ENCODE data around the gene TMEM54. TPM values are rescaled to one million over a fixed set of nuclear protein-coding genes. Genes with fewer than 3 reads are reported as not detected.

The TMEM54 gene
- total and polyA plus RNA-seq, 9 of the 15 experiments (the other 6 are each of a cell fraction or from before 2014, with no cell fraction given): 1.00 to 16.2 (median 8.2) TPM

DNA sequence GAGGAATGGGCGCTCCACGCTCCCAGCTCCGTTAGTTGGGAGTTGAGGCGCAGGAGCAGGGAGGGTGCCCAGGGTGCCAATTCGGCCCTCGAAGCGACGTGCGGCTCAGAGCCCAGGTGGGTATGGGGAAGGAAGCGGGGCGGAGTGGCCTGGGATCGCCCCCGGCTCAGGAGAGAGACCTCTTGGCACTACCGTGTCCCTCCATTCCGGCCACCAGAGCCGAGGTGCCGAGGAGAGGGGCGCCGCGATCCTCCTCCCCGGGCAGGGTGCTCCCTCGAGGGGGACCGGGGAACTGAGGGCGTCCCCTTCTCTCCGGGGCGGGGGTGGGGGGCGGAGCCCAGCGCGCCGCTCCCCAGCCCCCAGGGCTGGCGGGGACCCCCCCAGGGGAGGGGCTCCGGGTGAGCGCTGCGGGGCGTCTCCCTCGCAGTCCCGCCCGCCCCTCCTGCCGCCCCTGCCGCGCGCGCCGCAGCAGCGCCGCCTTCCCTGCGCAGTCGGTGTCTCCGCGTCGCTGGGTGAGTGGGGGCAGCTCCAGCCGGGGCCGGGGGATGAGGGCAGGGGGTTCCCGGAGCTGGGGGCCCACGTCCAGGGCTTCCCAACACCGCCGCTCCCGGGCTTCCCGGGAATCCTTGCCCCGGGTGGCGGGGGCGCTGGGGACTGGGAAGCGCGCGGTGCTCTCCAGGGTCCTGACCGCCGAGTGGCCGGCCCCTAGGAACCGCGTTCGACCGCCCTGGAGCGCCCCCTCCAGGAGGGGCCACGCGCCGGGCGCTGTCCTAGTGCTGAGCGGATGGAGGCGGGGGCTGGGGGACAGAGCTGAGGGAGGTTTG is 15.0 kb downstream of the TMEM54 start, which contains the start of gene HPCA (continued):
- TF ChIP-seq, protein P1, sequence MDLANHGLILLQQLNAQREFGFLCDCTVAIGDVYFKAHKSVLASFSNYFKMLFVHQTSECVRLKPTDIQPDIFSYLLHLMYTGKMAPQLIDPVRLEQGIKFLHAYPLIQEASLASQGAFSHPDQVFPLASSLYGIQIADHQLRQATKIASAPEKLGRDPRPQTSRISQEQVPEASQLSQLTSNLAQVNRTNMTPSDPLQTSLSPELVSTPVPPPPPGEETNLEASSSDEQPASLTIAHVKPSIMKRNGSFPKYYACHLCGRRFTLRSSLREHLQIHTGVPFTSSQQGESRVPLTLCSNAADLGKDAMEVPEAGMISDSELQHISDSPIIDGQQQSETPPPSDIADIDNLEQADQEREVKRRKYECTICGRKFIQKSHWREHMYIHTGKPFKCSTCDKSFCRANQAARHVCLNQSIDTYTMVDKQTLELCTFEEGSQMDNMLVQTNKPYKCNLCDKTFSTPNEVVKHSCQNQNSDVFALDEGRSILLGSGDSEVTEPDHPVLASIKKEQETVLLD (IDR thresholded peaks at IDR 0.05): no peak
- TF ChIP-seq HDGF (IDR thresholded peaks at IDR 0.05): no peak
- TF ChIP-seq ARNT (IDR thresholded peaks at IDR 0.05): no peak
- TF ChIP-seq ZNF717 (CRISPR knock-in tag; IDR thresholded peaks at IDR 0.05): no peak
- peak; percentile 100 for TF ChIP-seq EHMT2 (IDR thresholded peaks at IDR 0.05)
- TF ChIP-seq, protein P2, sequence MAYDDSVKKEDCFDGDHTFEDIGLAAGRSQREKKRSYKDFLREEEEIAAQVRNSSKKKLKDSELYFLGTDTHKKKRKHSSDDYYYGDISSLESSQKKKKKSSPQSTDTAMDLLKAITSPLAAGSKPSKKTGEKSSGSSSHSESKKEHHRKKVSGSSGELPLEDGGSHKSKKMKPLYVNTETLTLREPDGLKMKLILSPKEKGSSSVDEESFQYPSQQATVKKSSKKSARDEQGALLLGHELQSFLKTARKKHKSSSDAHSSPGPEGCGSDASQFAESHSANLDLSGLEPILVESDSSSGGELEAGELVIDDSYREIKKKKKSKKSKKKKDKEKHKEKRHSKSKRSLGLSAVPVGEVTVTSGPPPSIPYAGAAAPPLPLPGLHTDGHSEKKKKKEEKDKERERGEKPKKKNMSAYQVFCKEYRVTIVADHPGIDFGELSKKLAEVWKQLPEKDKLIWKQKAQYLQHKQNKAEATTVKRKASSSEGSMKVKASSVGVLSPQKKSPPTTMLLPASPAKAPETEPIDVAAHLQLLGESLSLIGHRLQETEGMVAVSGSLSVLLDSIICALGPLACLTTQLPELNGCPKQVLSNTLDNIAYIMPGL (CRISPR knock-in tag; IDR thresholded peaks at IDR 0.05): peak; percentile 100
- TF ChIP-seq, protein P3, sequence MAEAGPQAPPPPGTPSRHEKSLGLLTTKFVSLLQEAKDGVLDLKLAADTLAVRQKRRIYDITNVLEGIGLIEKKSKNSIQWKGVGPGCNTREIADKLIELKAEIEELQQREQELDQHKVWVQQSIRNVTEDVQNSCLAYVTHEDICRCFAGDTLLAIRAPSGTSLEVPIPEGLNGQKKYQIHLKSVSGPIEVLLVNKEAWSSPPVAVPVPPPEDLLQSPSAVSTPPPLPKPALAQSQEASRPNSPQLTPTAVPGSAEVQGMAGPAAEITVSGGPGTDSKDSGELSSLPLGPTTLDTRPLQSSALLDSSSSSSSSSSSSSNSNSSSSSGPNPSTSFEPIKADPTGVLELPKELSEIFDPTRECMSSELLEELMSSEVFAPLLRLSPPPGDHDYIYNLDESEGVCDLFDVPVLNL (CRISPR knock-in tag; IDR thresholded peaks at IDR 0.05; ENCODE audit: low read depth): peak; percentile 94
- TF ChIP-seq FOXK2 (conservative IDR thresholded peaks at IDR 0.05 in 1 of 2, IDR thresholded peaks at IDR 0.05 in 1 of 2; ENCODE audit: low read depth in 2 of 2): no peak
- no peak for TF ChIP-seq NFIX (CRISPR knock-in tag; IDR thresholded peaks at IDR 0.05; ENCODE audit: low read depth)
- TF ChIP-seq ZNF174 (CRISPR knock-in tag; IDR thresholded peaks at IDR 0.05): no peak
- no peak for TF ChIP-seq ZNF75A (CRISPR knock-in tag; IDR thresholded peaks at IDR 0.05)
- peak; percentile 58 for TF ChIP-seq TCF3 (CRISPR knock-in tag; IDR thresholded peaks at IDR 0.05)
- TF ChIP-seq NFIC (IDR thresholded peaks at IDR 0.05): no peak
- TF ChIP-seq, protein P4, sequence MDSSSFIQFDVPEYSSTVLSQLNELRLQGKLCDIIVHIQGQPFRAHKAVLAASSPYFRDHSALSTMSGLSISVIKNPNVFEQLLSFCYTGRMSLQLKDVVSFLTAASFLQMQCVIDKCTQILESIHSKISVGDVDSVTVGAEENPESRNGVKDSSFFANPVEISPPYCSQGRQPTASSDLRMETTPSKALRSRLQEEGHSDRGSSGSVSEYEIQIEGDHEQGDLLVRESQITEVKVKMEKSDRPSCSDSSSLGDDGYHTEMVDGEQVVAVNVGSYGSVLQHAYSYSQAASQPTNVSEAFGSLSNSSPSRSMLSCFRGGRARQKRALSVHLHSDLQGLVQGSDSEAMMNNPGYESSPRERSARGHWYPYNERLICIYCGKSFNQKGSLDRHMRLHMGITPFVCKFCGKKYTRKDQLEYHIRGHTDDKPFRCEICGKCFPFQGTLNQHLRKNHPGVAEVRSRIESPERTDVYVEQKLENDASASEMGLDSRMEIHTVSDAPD (CRISPR knock-in tag; IDR thresholded peaks at IDR 0.05): no peak
- no peak for TF ChIP-seq PHF20 (IDR thresholded peaks at IDR 0.05; ENCODE audit: partially characterized antibody)
- TF ChIP-seq, protein P5, sequence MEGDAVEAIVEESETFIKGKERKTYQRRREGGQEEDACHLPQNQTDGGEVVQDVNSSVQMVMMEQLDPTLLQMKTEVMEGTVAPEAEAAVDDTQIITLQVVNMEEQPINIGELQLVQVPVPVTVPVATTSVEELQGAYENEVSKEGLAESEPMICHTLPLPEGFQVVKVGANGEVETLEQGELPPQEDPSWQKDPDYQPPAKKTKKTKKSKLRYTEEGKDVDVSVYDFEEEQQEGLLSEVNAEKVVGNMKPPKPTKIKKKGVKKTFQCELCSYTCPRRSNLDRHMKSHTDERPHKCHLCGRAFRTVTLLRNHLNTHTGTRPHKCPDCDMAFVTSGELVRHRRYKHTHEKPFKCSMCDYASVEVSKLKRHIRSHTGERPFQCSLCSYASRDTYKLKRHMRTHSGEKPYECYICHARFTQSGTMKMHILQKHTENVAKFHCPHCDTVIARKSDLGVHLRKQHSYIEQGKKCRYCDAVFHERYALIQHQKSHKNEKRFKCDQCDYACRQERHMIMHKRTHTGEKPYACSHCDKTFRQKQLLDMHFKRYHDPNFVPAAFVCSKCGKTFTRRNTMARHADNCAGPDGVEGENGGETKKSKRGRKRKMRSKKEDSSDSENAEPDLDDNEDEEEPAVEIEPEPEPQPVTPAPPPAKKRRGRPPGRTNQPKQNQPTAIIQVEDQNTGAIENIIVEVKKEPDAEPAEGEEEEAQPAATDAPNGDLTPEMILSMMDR (IDR thresholded peaks at IDR 0.05 in 2 of 3, conservative IDR thresholded peaks at IDR 0.05 in 1 of 3; ENCODE audit: insufficient read depth in 2 of 3, low read depth in 1 of 3, low read length in 3 of 3): peak; percentile 85 to 95 (median 95)
- TF ChIP-seq, protein P6, sequence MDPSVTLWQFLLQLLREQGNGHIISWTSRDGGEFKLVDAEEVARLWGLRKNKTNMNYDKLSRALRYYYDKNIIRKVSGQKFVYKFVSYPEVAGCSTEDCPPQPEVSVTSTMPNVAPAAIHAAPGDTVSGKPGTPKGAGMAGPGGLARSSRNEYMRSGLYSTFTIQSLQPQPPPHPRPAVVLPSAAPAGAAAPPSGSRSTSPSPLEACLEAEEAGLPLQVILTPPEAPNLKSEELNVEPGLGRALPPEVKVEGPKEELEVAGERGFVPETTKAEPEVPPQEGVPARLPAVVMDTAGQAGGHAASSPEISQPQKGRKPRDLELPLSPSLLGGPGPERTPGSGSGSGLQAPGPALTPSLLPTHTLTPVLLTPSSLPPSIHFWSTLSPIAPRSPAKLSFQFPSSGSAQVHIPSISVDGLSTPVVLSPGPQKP (CRISPR knock-in tag; IDR thresholded peaks at IDR 0.05): no peak
- no peak for TF ChIP-seq CREBBP (IDR thresholded peaks at IDR 0.05; ENCODE audit: low read depth, low read length)
- 0 out of 2 replicates have a peak, but pooled peaks have one; percentile 61 for TF ChIP-seq ERF (CRISPR knock-in tag; IDR thresholded peaks at IDR 0.05)
- TF ChIP-seq LCOR (CRISPR knock-in tag; IDR thresholded peaks at IDR 0.05): peak; percentile 100

All from K562 (cell line).